Stomach smooth muscle (tissue), 2 donors: Measurements from ENCODE around the gene CNIH4.
A peak's percentile ranks its signal among the peaks of the same experiment; 100 is the strongest.
"Not testable (repeated sequence)": the region's sequence is repeated elsewhere in the genome, so short reads cannot be mapped to it uniquely, and the experiment has no call there.

ENCODE experiments used
- H3K27ac ChIP-seq: one replicate; pipeline ENCODE4 v1.7.0; 2013; ENCODE audit warnings: mild to moderate bottlenecking, low read length, inconsistent platforms
- H3K27me3 ChIP-seq, 2 donors: one replicate each; pipeline ENCODE4 v1.7.0; 2013; ENCODE audit warnings: low read length in 2 of 2; ENCODE audit not compliant: insufficient read depth in 2 of 2, control insufficient read depth in 1 of 2
- H3K36me3 ChIP-seq, 2 donors: one replicate each; pipeline ENCODE4 v1.7.0; 2013; ENCODE audit warnings: low read length in 2 of 2; ENCODE audit not compliant: control insufficient read depth in 2 of 2, insufficient read depth in 2 of 2
- H3K4me1 ChIP-seq: one replicate; pipeline ENCODE4 v1.7.0; 2013; ENCODE audit warnings: low read length; ENCODE audit not compliant: control insufficient read depth, insufficient read depth
- H3K4me3 ChIP-seq, 2 donors: one replicate each; pipeline ENCODE4 v1.7.0; 2013; ENCODE audit warnings: low read length in 2 of 2
- H3K9ac ChIP-seq, 2 donors: one replicate each; pipeline ENCODE4 v1.7.0; 2013; ENCODE audit warnings: low read length in 2 of 2, mild to moderate bottlenecking in 1 of 2
- H3K9me3 ChIP-seq, 2 donors: one replicate each; pipeline ENCODE4 v1.7.0; 2013; ENCODE audit warnings: low read length in 2 of 2; ENCODE audit not compliant: control insufficient read depth in 2 of 2
- donor health status: healthy.
- donor health status: Pancreatic carcinoma.

The CNIH4 gene

DNA sequence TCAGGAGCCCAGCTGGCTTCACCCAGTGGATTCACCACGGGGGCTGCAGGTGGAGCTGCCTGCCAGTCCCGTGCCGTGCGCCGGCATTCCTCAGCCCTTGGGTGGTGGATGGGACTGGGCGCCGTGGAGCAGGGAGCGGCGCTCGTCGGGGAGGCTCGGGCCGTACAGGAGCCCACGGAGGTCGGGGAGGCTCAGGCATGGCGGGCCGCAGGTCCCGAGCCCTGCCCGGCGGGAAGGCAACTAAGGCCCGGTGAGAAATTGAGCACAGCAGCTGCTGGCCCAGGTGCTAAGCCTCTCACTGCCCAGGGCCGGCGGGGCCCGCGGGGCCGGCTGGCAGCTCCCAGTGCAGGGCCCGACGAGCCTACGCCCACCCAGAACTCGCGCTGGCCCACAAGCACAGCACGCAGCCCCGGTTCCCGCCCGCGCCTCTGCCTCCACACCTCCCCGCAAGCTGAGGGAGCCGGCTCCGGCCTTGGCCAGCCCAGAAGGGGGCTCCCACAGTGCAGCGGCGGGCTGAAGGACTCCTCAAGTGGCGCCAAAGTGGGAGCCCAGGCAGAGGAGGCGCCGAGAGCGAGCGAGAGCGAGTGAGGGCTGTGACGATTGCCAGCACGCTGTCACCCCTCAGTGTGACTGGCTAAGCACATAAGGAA is 4.1 kb upstream of the CNIH4 start:
- H3K27ac ChIP-seq, H3K4me1 ChIP-seq, H3K9ac ChIP-seq, H3K9me3 ChIP-seq, H3K36me3 ChIP-seq, H3K4me3 ChIP-seq, H3K27me3 ChIP-seq: not testable (repeated sequence)

DNA sequence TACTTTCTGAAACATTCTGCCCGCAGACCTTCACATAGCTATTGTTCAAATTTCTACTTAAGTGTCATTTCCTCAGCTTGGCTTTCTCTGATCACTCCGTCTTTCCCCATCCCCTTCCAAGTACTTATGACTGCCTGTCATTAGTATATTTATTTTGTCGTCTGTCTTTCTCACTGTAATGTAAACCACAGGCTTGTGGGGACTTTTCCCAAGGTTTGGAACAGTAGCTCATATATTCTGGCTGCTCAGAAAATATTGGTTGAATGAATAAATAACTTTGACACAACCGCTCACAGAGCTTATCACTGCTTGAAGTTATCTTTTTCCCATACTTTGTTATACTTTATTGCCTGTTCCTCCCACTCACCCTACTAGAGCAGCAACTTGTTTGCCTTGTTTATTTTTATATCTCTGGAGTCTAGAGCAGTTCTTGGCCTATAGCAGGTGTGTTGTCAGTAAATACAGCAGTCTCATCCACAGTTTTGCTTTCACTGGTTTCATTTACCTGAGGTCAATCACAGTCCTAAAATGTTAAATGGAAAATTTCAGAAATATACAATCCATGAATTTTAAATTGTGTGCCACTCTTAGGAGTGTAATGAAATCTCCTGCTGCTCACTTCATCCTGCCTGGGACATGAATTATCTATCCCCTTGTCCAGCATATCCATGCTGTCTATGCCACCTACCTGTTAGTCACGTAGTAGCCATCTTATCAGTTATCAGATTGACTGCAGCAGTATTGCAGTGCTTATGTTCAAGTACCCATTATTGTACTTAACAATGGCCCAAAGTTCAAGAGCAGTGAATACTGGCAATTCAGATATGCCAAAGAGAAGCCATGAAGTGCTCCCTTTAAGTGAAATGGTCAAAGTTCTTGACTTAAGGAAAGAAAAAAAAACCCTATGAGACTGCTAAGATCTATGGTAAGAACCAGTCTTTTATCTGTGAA is 2.4 kb upstream of the CNIH4 start:
- no peaks in the 10 kb centered on the region for H3K9me3 ChIP-seq
- H3K36me3 ChIP-seq: no peaks in the 10 kb centered on the region
- no peaks in the 10 kb centered on the region for H3K27me3 ChIP-seq
- no peak overlapping the region for H3K27ac ChIP-seq
- H3K4me1 ChIP-seq: peaks cover 6% of the 10 kb centered on the region
- no peak overlapping the region for H3K9ac ChIP-seq
- H3K4me3 ChIP-seq: no peak overlapping the region

DNA sequence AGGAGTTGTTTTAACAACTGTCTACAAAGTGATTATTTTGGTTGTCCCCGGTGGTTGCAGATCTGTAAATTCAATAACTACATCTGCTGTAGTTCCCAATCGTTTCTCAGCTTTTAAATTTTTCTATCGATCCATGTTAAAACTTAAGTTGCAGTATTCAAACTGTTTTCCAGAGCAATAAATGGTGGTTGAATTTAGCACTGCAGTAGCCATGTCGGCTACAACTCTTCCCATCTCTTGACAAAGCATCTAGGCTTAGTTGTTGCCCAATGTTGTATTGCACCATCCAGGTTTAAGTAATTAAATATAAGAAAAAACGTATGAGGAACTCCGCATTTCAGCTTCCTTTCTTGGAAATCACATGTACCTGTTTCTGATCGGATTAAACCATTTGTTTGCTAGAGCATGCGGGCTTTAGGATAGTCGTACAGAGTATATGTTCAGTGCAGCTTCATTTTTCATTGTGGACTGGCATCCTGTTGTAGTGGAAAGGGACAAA is 996 bp downstream of the CNIH4 start:
- peak overlapping the region; percentile 81 to 84 for H3K9ac ChIP-seq
- H3K9me3 ChIP-seq: no peaks in the 10 kb centered on the region
- H3K4me3 ChIP-seq: peak overlapping the region; percentile 81 to 89
- H3K27me3 ChIP-seq: no peaks in the 10 kb centered on the region
- no peaks in the 10 kb centered on the region for H3K36me3 ChIP-seq
- H3K4me1 ChIP-seq: peaks cover 6% of the 10 kb centered on the region
- peak overlapping the region; percentile 77 for H3K27ac ChIP-seq

DNA sequence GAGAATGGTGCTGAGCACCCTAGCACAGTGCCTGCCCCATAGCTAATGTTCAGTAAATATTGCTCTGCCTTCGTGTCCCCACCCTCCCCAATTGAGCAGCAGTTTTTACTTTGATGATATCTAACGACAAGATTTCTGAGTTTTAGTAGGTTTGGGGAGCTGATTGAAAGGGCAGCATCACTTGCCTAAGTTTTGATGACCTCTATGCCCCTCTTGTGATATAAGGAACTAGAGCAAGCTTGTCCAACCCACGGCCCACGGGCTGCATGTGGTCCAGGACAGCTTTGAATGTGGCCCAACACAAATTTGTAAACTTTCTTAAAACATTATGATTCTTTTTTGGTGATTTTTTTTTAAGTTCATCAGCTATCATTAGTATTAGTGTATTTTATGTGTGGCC is 1.6 kb downstream of the CNIH4 start:
- no peak overlapping the region for H3K27ac ChIP-seq
- no peaks in the 10 kb centered on the region for H3K36me3 ChIP-seq
- H3K9me3 ChIP-seq: no peaks in the 10 kb centered on the region
- peak overlapping the region; percentile 81 to 89 for H3K4me3 ChIP-seq
- H3K9ac ChIP-seq: peak overlapping the region; percentile 36 to 84
- H3K4me1 ChIP-seq: peaks cover 6% of the 10 kb centered on the region
- H3K27me3 ChIP-seq: no peaks in the 10 kb centered on the region

DNA sequence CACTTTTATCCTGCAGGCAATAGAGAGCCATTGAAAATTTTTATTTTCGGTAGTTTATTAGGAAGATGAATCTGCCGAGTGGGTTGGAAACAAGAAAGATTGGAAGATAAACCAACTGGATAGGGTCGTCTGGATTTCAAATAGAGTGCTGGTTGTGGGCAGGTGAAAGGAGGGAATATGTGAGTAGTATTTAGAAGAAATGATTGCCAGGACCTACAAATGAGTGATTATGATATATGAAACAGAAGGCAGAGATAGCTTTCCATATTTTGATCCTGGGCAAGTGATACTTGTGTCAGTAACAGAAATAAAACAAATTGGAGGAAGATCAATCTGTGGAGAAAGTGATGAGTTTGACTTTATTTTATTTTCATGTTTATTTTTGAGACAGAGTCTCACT is 2.5 kb downstream of the CNIH4 start:
- no peak overlapping the region for H3K4me3 ChIP-seq
- H3K27ac ChIP-seq: no peak overlapping the region
- no peak overlapping the region for H3K9ac ChIP-seq
- H3K4me1 ChIP-seq: peaks cover 6% of the 10 kb centered on the region
- no peaks in the 10 kb centered on the region for H3K9me3 ChIP-seq
- peaks cover 0 to 2% of the 10 kb centered on the region in 2 donors for H3K36me3 ChIP-seq
- no peaks in the 10 kb centered on the region for H3K27me3 ChIP-seq

DNA sequence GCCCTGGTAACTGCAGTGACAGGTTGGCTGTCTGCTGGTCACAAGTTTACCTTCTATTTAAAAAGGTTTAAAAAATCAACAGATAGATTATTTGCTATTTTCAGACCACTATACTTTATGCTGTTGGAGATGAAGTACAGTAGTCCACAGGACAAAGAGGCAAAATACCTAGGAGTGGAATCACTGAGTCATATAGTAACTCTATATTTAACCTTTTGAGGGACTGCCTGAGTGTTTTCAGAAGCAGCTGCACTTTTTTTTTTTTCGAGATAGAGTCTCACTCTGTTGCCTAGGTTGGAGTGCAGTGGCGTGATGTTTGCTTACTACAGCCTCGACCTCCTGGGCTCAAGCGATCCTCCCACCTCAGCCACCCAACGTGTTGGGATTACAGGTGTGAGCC is 11.7 kb downstream of the CNIH4 start:
- Histone ChIP-seq H3K4me1 (no peaks in the 10 kb centered on the region), H3K27me3 (no peaks in the 10 kb centered on the region), H3K9me3 (no peaks in the 10 kb centered on the region), H3K4me3 (no peak overlapping the region), H3K9ac (no peak overlapping the region), H3K27ac (no peak overlapping the region), H3K36me3 (peaks cover 26 to 33% of the 10 kb centered on the region in 2 donors)

DNA sequence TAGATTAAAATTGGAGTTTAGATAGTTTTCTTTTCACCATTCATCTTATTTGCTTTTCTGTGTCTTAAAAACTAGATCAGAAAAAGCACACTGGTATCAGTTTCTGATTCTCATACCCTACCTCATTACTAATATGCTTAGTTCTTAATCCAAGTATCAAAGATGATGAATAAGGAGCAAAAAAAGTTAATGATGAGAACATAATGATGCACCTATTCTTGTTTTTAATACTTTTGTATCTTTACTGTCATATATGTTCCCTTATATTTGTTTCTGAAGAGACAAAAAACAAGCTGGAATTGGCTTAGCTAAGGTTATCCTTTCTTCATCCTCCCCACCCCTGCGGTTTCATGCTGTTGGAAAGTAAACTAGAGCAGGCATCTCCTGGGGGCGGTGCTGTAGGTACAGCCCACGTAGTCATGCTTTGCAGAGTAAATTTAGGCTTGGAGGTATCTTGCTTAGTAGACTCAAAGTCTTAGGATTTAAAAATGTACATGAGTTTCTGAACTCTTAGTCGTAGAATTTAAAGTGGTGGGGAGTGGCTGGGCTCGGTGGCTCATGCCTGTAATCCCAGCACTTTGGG is 16.4 kb downstream of the CNIH4 start:
- H3K27me3 ChIP-seq: no peaks in the 10 kb centered on the region
- no peak overlapping the region for H3K9ac ChIP-seq
- H3K4me1 ChIP-seq: peaks cover 10% of the 10 kb centered on the region
- H3K9me3 ChIP-seq: no peaks in the 10 kb centered on the region
- H3K27ac ChIP-seq: no peak overlapping the region
- peaks cover 42 to 45% of the 10 kb centered on the region in 2 donors for H3K36me3 ChIP-seq
- H3K4me3 ChIP-seq: no peak overlapping the region

DNA sequence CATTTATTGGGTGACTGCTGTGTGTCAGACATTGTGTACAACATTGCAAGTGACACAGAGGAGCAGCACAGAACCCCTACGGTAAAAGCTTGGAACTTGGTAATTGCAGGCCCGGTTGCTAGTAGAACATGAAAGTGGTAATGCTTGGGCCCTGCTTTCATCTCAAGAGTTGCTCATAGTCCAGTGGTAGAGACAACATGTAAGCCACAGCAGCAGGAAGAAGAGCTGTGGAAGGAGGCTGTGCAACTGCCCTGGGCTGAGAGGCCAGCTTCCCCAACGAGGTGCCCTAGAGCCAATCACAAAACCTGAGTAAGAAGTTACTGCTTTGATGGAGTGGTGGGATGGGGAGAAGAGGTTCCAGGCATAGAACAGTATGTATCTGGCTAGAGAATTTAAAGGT is 18.4 kb downstream of the CNIH4 start:
- no peaks in the 10 kb centered on the region for H3K9me3 ChIP-seq
- no peaks in the 10 kb centered on the region for H3K27me3 ChIP-seq
- no peak overlapping the region for H3K9ac ChIP-seq
- peaks cover 33 to 50% of the 10 kb centered on the region in 2 donors for H3K36me3 ChIP-seq
- no peak overlapping the region for H3K4me3 ChIP-seq
- H3K27ac ChIP-seq: no peak overlapping the region
- H3K4me1 ChIP-seq: peaks cover 10% of the 10 kb centered on the region

DNA sequence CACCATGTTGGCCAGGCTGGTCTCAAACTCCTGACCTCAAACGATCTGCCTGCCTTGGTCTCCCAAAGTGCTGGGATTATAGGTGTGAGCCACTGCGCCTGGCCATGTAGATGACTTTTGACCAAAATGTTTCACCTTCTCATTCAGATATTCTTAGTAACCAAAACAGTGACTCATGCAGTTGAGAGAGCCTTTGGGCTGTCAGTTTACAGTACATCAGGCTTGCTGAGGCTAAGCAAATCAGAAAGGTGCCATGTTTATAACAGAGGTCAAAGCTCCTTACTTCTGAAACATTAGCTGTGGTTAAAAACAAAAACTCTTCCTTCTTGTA is 21.0 kb downstream of the CNIH4 start:
- no peaks in the 10 kb centered on the region for H3K27me3 ChIP-seq
- no peak overlapping the region for H3K4me3 ChIP-seq
- H3K36me3 ChIP-seq: peaks cover 25 to 28% of the 10 kb centered on the region in 2 donors
- no peak overlapping the region for H3K27ac ChIP-seq
- H3K9ac ChIP-seq: no peak overlapping the region
- peaks cover 10% of the 10 kb centered on the region for H3K4me1 ChIP-seq
- no peaks in the 10 kb centered on the region for H3K9me3 ChIP-seq

DNA sequence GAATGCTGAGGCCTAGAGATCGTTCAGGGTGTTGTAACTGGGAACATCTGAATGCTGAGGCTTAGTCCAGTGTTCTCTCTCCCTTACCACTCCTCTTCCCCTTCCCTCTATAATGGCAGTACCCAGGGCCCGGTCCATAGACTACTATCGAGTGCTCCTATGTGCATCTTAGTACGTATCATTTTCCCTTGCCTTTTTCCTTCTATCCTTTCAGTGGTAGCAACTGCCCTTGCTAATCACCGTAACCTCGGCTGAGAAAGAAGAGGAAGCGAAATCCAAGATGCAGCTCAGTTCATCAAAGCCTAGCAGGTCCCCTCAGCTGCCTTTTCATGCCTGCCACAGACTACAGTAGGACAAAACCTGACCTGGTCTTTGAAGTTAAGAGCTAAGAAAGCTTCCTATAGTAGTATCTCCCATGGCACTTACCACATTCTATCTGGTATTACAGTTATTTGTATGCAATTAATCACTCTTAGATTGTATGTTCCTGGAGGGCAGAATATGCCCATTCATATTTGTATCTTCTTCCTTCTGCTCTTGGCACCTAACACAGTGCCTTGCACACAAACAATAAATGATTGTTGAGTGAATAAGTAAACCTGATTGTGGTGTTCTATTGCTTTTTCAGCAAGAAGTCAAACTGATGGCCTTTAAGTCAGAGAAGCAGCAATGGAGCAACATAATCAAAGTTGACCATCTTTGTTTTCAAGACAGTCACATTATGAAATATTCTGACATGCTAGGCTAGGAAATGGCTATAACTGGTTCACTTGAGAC is 22.4 kb downstream of the CNIH4 start:
- Histone ChIP-seq H3K36me3 (peaks cover 20 to 25% of the 10 kb centered on the region in 2 donors), H3K27me3 (no peaks in the 10 kb centered on the region), H3K4me3 (no peak overlapping the region), H3K9me3 (no peaks in the 10 kb centered on the region), H3K4me1 (peaks cover 10% of the 10 kb centered on the region), H3K27ac (no peak overlapping the region), H3K9ac (no peak overlapping the region)
